ENCODE measurements around the gene PLCB4.

PLCB4 gene

GRCh38 chr20:9223296-9223695 lies 154.4 kb downstream of the PLCB4 start:
- no peak for DNase-seq (ENCODE audit: low spot score)

- DNase-seq (ENCODE audit: low spot score) = no peak
These were observed 157.0 kb downstream of the PLCB4 start for GRCh38 chr20:9225879-9226278.

DNA sequence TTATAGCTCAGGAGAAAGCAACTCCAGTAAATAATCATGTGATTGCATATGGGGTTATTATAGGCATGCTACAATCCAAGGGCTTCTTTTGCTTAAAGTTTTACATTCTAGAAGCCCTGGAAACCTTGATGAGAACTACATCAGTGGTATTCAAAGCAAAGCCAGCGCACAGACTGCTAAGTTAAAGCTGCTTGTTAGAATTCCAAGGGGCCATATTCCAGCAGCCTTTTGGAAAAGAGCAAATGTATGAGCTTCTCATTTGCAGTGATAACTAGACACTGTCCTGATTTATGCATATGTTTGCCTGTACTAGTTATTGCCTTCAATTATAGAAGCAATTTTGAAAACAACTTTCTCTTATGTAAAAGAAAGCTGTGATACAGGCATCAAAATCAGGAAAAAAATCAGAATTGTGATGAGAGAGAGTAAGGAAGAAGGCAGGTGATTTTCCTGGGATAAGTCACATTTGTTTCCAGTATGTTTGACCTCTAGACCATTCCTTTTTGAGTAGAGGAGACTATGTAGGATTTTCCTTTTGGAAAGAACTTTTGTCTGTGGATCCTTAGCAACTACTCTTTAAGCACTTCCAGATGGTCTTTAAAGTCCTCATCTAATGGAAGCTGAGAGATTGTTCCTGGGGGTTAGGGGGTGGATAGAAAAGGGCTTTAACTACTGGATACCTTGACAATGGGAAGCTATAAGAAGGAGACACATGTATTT lies 159.2 kb downstream of the PLCB4 start:
- no peak for DNase-seq (ENCODE audit: low spot score)

- no peak for DNase-seq (ENCODE audit: low spot score)
These were observed 160.0 kb downstream of the PLCB4 start for GRCh38 chr20:9228774-9229450.

DNA sequence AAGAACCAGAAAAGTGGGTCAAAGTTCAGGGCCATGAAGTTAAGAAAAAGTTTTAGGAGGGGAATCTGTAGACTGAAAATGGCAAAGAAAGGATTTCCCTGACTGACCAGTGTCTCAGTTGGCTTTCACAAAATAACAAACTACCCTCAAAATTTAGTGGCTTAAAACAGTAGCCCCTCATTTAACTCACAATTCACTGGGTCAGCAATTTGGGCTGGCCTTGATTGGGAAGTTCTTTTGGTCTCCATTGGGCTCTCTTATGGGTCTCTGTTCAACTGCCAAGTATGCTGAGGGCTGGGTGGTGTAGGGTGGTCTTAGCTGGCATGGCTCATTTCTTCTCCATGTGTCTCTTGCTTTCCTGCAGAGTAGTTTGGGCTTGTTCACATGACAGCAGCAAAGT lies 161.5 kb downstream of the PLCB4 start:
- DNase-seq (ENCODE audit: low spot score) = no peak

GRCh38 chr20:9233804-9234203 lies 164.9 kb downstream of the PLCB4 start:
- DNase-seq (ENCODE audit: low spot score) = no peak

DNA sequence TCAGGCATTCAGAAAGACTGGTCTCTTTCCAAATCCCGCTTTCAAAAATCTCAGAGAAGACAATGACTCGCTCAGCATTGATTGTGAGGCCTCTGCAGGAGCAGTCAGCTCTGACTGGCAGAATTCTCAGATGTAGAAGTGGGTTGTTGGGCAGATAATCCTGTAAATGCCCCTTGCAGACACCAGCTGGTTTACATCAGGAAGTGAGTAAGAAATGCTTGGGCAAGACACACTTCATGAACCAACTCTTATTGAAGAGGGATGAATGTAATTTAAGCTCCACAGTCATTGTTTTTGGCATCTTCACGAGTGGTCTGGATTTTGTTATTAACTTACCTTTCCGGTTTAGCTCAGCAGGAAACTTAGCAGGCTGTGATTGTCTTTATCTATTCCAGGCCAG lies 166.6 kb downstream of the PLCB4 start:
- DNase-seq (ENCODE audit: low spot score) = no peak

DNA sequence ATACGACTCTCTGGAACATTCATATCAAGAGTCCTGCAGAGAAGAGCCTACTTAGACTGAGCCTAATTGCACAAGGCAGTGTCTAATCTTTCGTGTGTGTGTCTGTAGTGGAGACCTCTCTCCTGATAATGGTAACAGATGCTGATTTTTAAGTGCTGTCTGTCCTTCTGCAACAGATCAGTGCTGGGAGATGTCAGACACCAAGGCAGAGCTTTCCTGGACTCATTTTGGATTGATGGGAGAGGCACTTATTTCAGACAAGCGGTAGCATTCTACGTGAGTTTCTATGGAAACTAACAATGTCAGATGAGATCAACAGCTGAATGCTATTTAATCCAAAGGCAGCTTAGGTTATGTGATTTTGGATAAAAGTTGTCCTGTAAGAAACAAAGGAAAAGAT lies 167.6 kb downstream of the PLCB4 start:
- no peak for DNase-seq (ENCODE audit: low spot score)

GRCh38 chr20:9241232-9241692 lies 172.4 kb downstream of the PLCB4 start:
- no peak for DNase-seq (ENCODE audit: low spot score)

DNA sequence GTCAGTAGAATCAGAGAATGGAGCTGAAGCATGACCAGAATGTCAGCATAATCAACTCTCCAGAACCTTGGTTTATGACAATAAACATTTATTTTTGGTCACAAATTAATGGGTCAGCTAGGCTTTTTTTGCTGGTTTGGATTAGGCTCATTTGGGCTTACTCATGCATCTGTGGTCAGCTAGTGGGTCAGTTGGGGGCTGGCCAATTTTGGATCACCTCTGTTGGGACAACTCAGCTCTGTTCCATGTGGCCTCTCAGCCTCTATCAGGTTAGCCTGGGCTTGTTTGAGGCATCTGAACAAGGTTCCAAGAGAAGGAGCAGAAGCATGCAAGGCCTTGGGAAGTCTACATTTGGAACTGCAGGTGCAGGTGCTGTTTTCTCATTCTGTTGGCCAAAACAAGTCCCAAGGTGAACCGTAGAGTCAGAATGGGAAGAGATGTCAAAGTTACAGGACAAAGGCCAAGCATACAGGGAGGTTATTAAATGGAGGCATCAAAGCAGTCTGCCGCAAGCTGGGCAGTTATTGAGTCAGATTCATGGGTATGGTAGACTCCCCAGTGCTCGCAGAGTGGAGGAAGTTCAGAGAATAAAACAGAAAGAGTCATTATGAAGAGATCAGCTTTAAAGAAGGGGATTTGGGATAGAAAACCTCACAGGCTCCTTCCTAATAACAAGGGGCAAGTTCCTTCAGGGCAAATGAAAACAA lies 173.0 kb downstream of the PLCB4 start:
- no peak for DNase-seq (ENCODE audit: low spot score)

DNA sequence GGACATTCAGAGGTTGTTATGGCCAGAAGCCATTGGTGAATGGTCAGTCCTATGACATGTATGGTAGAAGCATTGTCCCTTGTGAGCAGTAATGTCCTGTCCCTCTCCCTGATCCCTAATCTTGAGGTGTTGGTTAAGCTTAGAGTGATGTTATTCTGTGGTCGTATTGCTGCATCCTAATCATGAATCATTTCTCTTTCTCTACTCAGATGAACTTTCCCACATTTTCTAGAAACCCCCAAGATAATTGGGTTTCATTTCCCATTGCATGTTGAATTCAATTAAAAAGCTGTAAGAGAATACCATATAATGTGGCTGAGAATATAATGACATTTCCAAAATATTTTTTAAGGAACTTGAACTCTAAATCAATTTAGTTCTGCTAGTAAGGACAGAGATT lies 175.1 kb downstream of the PLCB4 start:
- no peak for DNase-seq (ENCODE audit: low spot score)

DNA sequence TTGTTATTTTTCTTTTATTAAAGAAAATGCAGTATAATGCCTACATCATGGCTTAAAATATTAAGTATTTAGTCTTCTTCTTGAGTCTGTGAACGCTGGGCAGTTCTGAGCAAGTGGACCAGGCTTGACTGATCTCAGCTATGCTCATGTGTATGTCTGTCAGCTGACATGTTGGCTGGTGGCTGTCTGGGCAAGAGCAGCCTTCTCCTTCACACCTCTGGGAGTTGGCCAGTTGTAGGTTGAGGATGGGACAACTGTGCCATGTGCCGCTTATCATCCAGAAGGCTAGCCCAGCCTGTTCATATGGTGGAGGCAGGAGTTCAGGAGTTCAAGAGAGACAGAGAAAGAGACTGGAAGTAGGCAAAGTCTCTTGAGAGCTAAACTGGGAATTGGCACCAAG lies 175.9 kb downstream of the PLCB4 start:
- DNase-seq (ENCODE audit: low spot score) = no peak

GRCh38 chr20:9246731-9247130 lies 177.8 kb downstream of the PLCB4 start:
- DNase-seq (ENCODE audit: low spot score) = no peak

DNA sequence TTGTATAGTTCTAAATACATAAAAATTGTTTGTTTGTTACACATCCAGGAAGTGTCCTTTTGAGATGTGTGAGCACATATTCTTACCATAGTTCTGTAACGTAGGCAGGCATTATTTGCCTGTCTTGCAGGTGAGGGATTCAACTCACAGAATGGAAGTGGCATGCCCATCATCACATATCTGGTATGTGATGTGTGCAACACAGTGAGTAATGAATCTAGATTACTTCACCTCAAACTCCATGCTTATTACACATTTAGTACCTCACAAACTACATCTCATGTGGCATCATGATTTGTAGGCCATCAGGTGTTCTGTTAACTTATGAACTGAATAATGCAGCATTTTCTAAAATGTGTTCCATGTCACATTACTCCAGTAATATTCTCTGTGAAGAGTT lies 181.6 kb downstream of the PLCB4 start:
- no peak for DNase-seq (ENCODE audit: low spot score)

DNA sequence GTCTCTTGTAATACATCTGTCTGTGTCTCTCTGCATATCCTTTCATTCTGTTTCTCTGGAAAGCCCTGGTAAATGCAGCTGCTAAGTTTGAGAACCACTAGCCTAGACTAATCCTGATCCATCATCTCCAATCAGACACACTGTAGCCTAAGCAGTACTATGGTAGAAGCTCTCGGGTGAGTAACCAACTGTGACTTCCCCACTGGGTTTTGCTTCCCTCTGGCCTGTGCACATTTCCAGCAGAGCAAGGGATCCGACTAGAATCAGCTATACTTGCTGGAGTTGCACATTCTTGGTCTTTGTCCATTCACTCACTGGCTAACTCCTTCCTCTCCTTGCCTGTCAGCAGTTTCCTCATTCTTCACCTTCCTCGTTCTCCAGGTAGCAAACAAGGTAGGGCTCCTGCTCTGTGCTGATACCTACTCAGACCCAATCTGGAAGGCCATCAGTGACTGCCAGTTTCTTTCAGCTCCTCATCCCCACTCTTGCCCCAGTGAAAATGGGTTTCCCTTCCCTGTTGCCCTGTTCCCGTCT lies 184.2 kb downstream of the PLCB4 start:
- no peak for DNase-seq (ENCODE audit: low spot score)

DNA sequence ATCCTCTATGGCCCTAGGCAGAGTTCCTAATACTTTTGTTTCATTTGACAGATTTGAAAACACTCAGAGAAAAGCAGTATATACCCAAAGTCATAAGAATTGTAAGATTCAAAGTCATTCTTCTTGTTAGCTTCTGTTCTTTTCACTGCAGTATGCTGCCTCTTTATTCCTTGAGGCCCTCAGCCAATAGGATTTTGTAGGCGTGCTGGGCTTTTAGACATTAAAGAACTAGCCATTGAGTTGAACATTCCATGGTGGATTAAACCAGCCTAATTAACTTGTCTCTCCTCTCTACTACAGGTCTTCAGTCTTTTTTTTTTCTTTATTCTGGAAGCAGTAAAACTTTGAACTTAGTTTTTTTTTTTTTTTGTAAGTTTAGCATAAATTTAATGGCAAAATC lies 186.3 kb downstream of the PLCB4 start:
- DNase-seq (ENCODE audit: low spot score) = no peak

DNA sequence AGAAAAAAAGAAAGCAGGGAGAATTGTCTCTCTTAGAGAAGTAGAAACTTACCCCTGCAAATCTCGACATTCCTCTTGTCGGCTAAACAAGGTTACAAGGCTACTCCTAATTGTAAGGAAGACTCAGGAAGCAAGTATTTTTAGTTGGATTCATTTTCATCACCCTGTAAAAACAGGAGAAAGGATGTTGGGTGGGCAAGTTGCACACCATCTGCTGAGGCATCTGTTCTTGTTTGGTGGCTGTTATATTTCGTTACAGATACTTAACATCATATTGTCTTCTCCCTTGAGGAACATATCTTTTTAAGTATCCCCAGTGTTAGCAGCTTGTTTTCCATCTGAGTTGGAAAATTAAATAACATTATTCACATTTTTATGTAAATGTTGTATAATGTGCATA lies 187.5 kb downstream of the PLCB4 start:
- no peak for DNase-seq (ENCODE audit: low spot score)

DNA sequence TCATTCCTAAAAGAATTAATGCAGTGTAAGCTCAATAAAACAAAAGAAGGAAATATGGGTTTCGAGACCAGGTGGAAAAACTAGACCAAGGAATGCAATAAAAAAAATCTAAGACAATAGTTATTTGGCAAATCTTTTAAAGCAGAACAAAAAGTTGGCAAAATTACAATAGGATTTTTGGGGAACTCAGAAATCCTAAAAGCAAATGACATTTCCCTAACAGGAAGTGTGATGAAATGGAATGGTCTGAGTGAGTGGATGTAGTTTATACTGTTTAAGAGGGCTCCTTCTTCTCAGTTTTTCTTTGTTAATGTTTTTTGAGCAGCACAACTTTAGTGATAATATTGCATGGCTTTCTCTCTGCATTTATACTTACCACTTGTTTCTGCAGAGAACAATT lies 190.0 kb downstream of the PLCB4 start:
- no peak for DNase-seq (ENCODE audit: low spot score)

GRCh38 chr20:9260027-9260426 lies 191.1 kb downstream of the PLCB4 start:
- DNase-seq (ENCODE audit: low spot score) = no peak

DNA sequence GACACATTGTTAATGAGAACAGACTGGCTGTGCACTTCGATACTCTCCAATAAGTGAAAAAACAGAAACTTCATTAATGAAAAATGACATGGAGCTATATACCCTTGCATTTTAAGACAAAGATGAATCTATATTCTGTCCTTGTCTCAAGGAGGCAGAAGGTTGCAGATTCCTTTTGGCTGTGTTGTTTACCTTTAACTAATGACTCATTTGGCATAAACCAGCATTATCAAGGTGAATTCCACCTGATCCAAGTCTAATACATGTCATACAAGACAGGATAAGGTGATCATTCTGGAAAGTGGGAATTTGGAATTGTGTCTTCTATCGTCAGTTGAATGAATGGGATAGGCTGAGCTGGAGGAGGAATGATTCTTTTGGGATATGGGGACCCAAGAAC lies 192.9 kb downstream of the PLCB4 start:
- no peak for DNase-seq (ENCODE audit: low spot score)

GRCh38 chr20:9262653-9263194 lies 193.8 kb downstream of the PLCB4 start:
- DNase-seq (ENCODE audit: low spot score) = no peak

DNA sequence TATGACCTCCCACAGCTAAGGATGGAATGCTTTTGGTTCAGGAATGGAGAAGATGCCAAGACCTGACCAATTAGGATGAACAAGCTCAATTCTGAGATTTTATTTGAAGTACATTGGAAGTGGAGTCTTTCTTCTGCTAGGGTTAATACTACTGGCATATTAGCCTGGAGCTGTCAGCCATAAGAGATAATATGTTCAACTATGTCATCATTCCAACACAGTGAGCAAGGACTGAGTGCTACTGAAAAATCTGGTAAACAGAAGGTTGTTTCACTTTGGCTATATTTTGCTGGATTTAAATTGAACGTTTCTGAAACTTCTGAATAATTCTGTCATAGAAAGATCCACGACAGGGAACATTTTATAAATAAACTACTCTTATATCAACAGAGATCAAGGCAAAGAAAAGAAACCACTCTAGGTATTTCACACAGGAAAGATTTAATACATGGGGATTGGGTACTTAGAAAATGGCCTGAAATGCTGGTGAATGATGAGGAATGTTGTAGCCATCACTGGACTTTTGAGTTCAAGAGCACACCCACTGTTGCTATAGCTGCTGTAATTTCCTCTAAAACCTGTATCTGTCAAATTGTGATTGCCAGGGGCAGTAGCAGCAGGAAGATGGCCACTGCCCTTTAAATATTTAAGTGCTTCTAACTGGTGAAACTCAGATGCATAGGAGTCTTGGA lies 200.5 kb downstream of the PLCB4 start:
- DNase-seq (ENCODE audit: low spot score) = no peak

Measured in activated CD4-positive, alpha-beta T cell treated with anti-CD3 and anti-CD28 coated beads, Interleukin-2, Interleukin-4, amounts not matched to agents 100 ng/mL and 50 ng/mL, durations not matched to agents 16 hours and 8 hours (primary cell).